CD4-positive, alpha-beta T cell (primary cell): Measurements from ENCODE around the gene GALNT10. TPM values are rescaled to one million over a fixed set of nuclear protein-coding genes. Genes with fewer than 3 reads are reported as not detected.

Experiments
- ATAC-seq: fragments of 200-7000 bp; cut with Tn5 transposase; one replicate; pipeline ENCODE4 v1.10.0; 2022; ENCODE audit warnings: mild to moderate bottlenecking; ENCODE audit not compliant: poor library complexity
- CTCF ChIA-PET: fragments of 350-600 bp; sonication (Branson Sonifier 250); formaldehyde crosslinking; loops from one replicate; lab custom pipeline; 2021; ENCODE audit warnings: antibody characterized with exemption, inconsistent platforms; lab: Charles Lee
- POLR2A ChIA-PET: fragments of 350-600 bp; sonication (Branson Sonifier 250); formaldehyde crosslinking; loops from one replicate; lab custom pipeline; 2021; ENCODE audit warnings: antibody characterized with exemption, inconsistent platforms; lab: Charles Lee
- DNase-seq, 14 experiments: peaks; one replicate each; pipeline ENCODE4 v3.0.0-alpha.2; 2013 to 2020; ENCODE audit warnings: mixed read lengths in 2 of 14
- H3K27ac ChIP-seq, 2 donors: one replicate each; pipeline versions ENCODE4 v1.5.1 to v1.7.0; 2013; ENCODE audit warnings: low read length in 2 of 2, low read depth in 1 of 2, mild to moderate bottlenecking in 1 of 2
- H3K27me3 ChIP-seq, 2 experiments: 1 replicate in 1 of 2; 2 replicates in 1 of 2; pipeline versions ENCODE4 v1.6.1 to v1.7.0; 2013; ENCODE audit warnings: low read length in 2 of 2, control low read depth in 1 of 2, mild to moderate bottlenecking in 1 of 2, moderate library complexity in 1 of 2; ENCODE audit not compliant: insufficient read depth in 2 of 2, control insufficient read depth in 1 of 2
- H3K36me3 ChIP-seq: one replicate; pipeline ENCODE4 v1.6.1; 2013; ENCODE audit warnings: low read length, control low read depth; ENCODE audit not compliant: insufficient read depth
- H3K4me1 ChIP-seq: one replicate; pipeline ENCODE4 v1.6.1; 2013; ENCODE audit warnings: low read length, control low read depth; ENCODE audit not compliant: insufficient read depth
- H3K4me3 ChIP-seq: one replicate; pipeline ENCODE4 v1.5.1; 2013; ENCODE audit warnings: mild to moderate bottlenecking, low read length, moderate library complexity
- H3K9me3 ChIP-seq, 2 experiments: 1 replicate in 1 of 2; 2 replicates in 1 of 2; pipeline versions ENCODE4 v1.6.1 to v1.7.0; 2013; ENCODE audit warnings: low read length in 2 of 2, mild to moderate bottlenecking in 2 of 2, control low read depth in 1 of 2, moderate library complexity in 1 of 2; ENCODE audit not compliant: control insufficient read depth in 1 of 2, insufficient read depth in 1 of 2
- H3K27ac Mint-ChIP-seq: one replicate; pipeline ENCODE4 v1.8.0; 2020; ENCODE audit warnings: mixed read lengths
- H3K27me3 Mint-ChIP-seq: one replicate; pipeline ENCODE4 v1.8.0; 2021; ENCODE audit warnings: mixed read lengths
- H3K36me3 Mint-ChIP-seq: one replicate; pipeline ENCODE4 v1.8.0; 2021; ENCODE audit warnings: low read depth, mixed read lengths
- H3K4me1 Mint-ChIP-seq: one replicate; pipeline ENCODE4 v1.8.0; 2021; ENCODE audit warnings: low read depth, mixed read lengths
- H3K4me3 Mint-ChIP-seq: one replicate; pipeline ENCODE4 v1.8.0; 2020; ENCODE audit warnings: mild to moderate bottlenecking, mixed read lengths
- H3K9me3 Mint-ChIP-seq: one replicate; pipeline ENCODE4 v1.8.0; 2020; ENCODE audit warnings: mixed read lengths
- CTCF ChIP-seq: fragments of 200-600 bp; IDR thresholded peaks from one replicate; pipeline ENCODE4 v1.8.0; 2022; ENCODE audit warnings: antibody characterized with exemption, mild to moderate bottlenecking
- intact Hi-C, 2 experiments: fragments of 100-400 bp; cut with DNase I in 1 of 2; cut with micrococcal nuclease in 1 of 2; formaldehyde crosslinking; loops; one replicate each; pipeline versions ENCODE4 v1.15.1 to v1.9.0; 2023 to 2025; cut with DNase I, micrococcal nuclease
- total RNA-seq, 174 experiments: library from RNA in 2 of 174; stranded (reverse) in 2 of 174; gene quantifications; one replicate each; pipeline ENCODE4 v1.2.3 and lab custom pipeline; 2021 to 2026

Gene GALNT10
- total RNA-seq, 2 experiments from 2014 or later: 21.7 to 23.0 TPM

- H3K9me3 Mint-ChIP-seq: no peaks in the 10 kb centered on the region
- Histone ChIP-seq H3K27me3 (no peaks in the 10 kb centered on the region), H3K4me1 (peaks cover 39% of the 10 kb centered on the region), H3K9me3 (no peaks in the 10 kb centered on the region), H3K4me3 (peak overlapping the region; percentile 87), H3K27ac (no peak overlapping the region), H3K36me3 (peaks cover 15% of the 10 kb centered on the region)
- DNase-seq (peak in 7 of 14 experiments; percentile 12 to 65 (median 45)), ATAC-seq (peak; percentile 63)
- H3K4me3 Mint-ChIP-seq: peak overlapping the region; percentile 93
- CTCF ChIA-PET: interaction anchor here (1.5 to 3.1 kb wide), 3 partner anchors 11 to 119 kb away, joined by 6 to 20 read pairs (median 13); no protein-coding TSS in a partner anchor
- no peaks in the 10 kb centered on the region for H3K27me3 Mint-ChIP-seq
- POLR2A ChIA-PET: interaction anchor here (0.6 to 3.4 kb wide), 9 partner anchors 9 to 153 kb away, joined by 3 to 51 read pairs (median 13); partner anchors contain the start of genes FAM114A2 and MFAP3
- intact Hi-C loops: loop anchor here in 1 of 2 experiments (5.0 to 10.0 kb wide), 4 partner anchors 256 to 751 kb away; partner anchors contain the start of genes CNOT8, FAXDC2, LARP1 and MRPL22
- peaks cover 15% of the 10 kb centered on the region for H3K36me3 Mint-ChIP-seq
- H3K4me1 Mint-ChIP-seq: peaks cover 42% of the 10 kb centered on the region
- H3K27ac Mint-ChIP-seq: peak overlapping the region; percentile 85
- no peak for TF ChIP-seq CTCF
These were observed 1.1 kb downstream of the GALNT10 start for GRCh38 chr5:154191467-154192261.

- no peak for ATAC-seq
These were observed 2.8 kb downstream of the GALNT10 start for GRCh38 chr5:154193283-154193682.

More at GRCh38 chr5:154193283-154193682, 2.8 kb downstream of the GALNT10 start:
- ChIA-PET CTCF (interaction anchor here (1.1 kb wide), 1 partner anchor 28 kb away, joined by 3 read pairs; no protein-coding TSS in a partner anchor), POLR2A (interaction anchor here (0.7 to 1.8 kb wide), 3 partner anchors 9 to 154 kb away, joined by 3 to 4 read pairs (median 3); partner anchors contain the start of gene MFAP3)
- TF ChIP-seq CTCF: no peak
- Histone ChIP-seq H3K4me1 (peaks cover 54% of the 10 kb centered on the region), H3K9me3 (no peaks in the 10 kb centered on the region), H3K36me3 (peaks cover 18% of the 10 kb centered on the region), H3K27me3 (no peaks in the 10 kb centered on the region), H3K27ac (no peak overlapping the region), H3K4me3 (no peak overlapping the region)
- DNase-seq: no peak
- intact Hi-C loops: loop anchor here in 1 of 2 experiments (5.0 to 10.0 kb wide), 4 partner anchors 254 to 749 kb away; partner anchors contain the start of genes CNOT8, FAXDC2, LARP1 and MRPL22
- H3K4me3 Mint-ChIP-seq: no peak overlapping the region
- H3K27ac Mint-ChIP-seq: peak overlapping the region; percentile 85
- peaks cover 59% of the 10 kb centered on the region for H3K4me1 Mint-ChIP-seq
- no peaks in the 10 kb centered on the region for H3K27me3 Mint-ChIP-seq
- peaks cover 21% of the 10 kb centered on the region for H3K36me3 Mint-ChIP-seq
- H3K9me3 Mint-ChIP-seq: no peaks in the 10 kb centered on the region
